GM18499 (cell line): ENCODE results near the gene SNX19.

ENCODE experiments used
- ATAC-seq: cut with Tn5 transposase; IDR thresholded peaks from one replicate; pipeline ENCODE4 v1.9.1; 2021; ENCODE audit warnings: moderate number of reproducible peaks; ENCODE audit not compliant: insufficient read depth, unreplicated experiment

The SNX19 gene

DNA sequence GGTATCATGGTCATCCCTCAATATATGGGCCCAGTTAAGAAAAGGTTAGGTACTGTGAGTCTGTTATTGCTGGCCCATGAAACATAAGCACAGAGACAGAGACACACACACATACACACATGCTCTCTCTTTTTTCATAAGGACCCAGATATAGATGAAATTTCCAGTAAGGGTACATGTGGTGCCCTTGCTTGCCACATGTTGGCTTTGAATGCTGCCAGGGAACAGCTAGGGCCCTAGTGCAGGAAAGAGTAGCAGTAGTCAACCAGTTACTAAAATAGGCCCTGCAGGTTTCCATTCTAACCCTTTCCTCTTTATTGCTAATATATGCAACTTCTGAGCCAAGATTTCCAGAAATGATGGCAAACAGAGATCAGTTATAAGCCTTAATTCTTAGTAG lies 9.1 kb downstream of the SNX19 start:
- no peak for ATAC-seq

- ATAC-seq = no peak
Observed at GRCh38 chr11:130906616-130907015, 9.7 kb downstream of the SNX19 start.

DNA sequence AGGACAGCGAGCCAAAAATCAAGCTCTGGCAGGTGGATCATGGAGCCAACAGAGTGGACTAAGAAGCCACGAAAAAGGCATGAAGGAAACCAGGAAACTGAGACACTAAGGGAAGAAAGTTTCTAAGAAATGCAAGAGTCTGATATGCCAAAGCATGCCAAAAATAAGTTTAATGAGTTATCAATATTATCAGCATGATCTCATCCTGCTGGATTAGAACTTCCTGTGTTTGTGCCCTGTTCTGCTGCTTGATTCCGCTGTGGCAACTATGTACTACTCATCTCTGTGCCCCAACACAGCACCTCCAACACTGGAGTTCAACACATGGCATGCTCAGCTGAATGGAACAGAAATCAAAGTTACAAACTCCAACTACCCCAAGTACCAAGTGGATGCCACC lies 10.8 kb downstream of the SNX19 start:
- ATAC-seq = no peak

DNA sequence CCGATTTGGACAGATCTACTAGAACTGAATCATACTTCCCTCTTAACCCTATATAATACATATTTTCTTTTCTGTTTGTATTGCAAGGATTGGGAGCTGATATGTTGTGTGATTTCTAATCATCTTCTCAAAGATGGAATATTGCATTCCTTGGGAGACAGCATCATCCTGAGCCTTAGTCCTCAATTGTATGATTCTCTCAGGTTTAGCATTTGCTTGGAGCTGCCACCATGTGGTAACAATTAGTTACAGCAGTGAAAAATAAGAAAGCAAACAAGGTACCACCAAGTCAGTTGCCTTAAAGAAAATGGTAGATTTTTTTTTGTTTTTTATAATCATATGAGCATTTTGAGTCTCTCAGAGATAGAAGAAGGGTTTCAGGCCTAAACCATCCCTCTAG lies 11.9 kb downstream of the SNX19 start:
- no peak for ATAC-seq

DNA sequence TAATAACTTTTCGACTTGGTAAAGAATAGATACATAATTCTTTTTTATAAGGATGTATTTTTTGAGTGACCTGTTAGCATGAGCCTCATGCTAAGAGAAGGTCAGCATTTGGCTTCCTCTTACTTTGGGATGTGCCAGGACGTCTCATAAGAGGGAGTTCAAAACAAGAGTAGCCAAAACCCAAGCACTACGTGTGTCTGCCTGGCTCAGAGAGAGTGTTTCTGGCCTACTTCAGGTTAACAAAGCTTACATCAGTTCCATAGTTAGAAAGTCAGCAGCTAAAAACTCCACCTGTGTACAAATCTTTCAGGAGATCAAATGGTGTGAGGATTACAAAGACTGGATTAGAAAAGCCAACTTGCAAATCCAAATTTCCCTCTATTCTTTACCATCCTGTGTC lies 13.9 kb downstream of the SNX19 start:
- no peak for ATAC-seq

DNA sequence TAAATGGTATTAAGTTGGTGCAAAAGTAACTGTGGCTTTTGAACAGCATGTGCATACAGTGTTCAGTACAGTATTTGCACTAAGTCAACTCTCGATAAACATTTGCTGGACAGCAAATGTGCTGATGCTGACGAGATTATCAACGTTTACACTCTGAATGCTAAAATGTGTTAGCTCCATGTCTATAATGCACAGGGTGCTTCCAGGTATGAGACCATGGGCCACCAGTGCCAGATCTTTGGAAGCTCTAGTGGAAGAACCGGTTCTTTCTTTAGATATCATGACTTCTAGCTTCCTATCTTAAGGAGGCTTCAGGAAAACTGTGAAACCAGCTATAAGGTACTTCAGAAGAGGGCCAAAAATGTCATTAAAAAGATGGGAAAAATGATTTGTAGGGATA lies 17.2 kb downstream of the SNX19 start:
- no peak for ATAC-seq

- no peak for ATAC-seq
Observed at GRCh38 chr11:130897262-130898182, 18.8 kb downstream of the SNX19 start.

DNA sequence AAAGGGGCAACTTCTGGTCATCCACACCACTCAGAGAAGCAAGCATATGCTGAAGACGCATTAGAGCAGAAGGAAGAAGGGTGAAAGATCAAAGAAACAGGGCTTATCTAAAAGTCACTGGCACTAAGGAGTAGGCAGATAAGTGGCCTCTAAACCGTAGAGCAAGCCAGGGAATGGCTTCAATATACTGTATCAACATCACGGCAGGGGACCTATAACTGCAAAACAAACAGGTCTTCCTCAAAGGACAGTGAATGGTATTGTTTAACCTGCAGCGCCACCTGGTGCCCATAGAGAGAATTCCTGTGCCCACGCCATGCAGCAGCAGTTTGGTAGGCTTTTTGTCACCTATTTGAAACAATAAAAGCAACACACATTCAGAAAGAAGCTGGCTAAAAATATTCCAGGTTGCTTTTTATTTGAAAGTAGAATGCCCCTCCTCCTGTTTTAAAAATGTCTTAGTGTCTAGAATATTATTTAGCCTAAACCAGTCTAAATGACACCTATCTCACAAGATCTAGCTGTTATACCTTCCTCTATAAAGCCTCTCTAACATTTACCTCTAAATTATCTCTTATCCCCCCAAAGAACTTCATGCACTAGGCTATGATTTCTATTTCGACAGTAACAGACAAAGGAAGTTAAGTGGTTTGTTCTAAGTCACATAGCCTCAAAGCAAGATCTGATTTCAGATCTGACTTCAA lies 21.8 kb downstream of the SNX19 start:
- ATAC-seq = peak; percentile 94

DNA sequence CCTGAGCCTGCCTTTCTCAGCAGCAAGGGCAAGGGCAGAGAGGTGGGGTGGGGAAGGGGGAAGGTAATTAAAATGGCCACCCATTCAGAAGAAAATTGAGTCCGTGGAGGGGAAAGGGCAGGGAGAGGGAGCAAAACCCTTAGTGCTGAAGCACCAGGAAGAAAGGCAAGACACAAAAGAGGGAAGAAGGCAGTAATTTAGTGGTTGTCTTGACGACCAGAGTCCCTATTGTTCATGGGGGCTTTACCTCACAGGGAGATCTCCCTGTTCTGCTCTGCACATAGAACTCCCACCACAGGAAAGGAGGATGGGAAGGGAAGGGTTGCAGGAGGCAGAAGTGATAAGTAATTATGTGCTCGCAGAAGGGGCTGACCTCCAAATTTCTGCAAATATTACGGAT lies 23.4 kb downstream of the SNX19 start:
- no peak for ATAC-seq

- ATAC-seq = no peak
Observed at GRCh38 chr11:130891326-130891725, 25.0 kb downstream of the SNX19 start.

- no peak for ATAC-seq
Observed at GRCh38 chr11:130890039-130890745, 26.1 kb downstream of the SNX19 start.

DNA sequence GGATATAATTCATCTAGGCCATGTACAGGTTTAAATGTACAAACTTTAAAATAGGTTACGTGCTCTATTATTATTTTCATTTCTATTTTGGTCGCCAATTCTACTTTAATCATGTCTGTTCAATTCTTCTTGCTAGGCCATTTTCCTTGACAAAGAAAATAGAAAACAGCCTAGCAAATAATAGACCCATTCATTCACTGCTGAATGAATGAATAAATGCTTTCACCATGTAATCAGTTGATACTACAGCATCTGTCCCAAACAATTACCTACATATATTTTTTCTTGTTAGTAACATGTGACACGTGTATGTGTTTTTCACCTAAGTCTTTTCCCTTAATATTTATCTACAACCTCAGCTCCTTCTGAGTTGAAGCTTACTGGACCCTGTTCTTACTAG lies 27.5 kb downstream of the SNX19 start:
- no peak for ATAC-seq

GRCh38 chr11:130886704-130887103 lies 29.6 kb downstream of the SNX19 start:
- ATAC-seq = no peak

GRCh38 chr11:130882138-130882551 lies 34.1 kb downstream of the SNX19 start:
- no peak for ATAC-seq

DNA sequence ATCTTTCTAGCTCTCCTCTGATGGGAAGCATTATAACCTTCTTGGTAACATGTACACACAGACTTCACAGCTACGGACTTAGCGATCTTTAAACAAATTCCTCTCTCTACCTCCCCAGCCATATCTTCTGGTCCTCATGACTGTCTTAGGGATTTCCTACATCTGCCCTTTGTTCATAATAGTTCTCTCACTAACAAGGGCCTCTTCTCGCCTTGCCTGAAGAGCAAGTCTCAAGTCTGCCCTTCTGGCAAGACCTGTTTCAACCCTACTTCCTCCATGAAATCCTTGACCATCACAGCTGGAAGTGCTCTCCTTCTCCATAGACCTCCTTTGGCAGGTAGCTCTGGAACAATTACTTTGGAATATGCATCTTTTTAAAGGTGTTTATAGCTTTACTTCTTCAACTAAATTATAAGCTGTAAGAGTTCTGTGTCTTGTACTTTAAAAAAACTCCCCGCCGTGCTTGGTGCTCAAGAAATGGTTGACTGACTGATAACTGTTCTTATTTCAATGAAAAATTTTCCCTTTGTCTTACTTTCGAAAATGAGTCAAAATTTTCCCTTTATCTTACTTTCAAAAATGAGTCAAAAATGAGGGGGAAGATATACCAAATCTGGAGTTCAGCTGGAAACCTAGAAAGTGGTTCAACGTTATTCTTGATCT lies 34.7 kb downstream of the SNX19 start:
- no peak for ATAC-seq

DNA sequence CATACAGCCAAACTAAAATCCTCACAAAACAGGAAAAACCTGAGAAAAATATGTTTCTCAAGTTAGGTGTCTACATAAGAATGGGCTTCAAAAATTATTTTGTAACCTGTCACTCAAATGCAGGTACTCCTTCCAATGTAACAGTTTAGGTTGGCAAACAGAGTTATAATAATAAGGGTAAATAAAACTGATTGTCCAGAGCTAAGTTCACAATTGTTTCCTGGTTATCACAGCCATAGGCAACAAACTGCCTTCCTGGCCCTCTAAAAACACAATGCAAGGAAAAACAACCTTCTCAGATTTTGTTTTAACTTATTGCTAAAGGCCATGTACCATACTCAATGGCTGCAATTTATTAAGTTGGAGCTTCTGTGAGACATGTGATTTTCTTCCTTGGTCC lies 36.4 kb downstream of the SNX19 start:
- no peak for ATAC-seq

- ATAC-seq = no peak
Observed at GRCh38 chr11:130876931-130877915, 39.1 kb downstream of the SNX19 start.

GRCh38 chr11:130876100-130876499 lies 40.2 kb downstream of the SNX19 start:
- no peak for ATAC-seq

DNA sequence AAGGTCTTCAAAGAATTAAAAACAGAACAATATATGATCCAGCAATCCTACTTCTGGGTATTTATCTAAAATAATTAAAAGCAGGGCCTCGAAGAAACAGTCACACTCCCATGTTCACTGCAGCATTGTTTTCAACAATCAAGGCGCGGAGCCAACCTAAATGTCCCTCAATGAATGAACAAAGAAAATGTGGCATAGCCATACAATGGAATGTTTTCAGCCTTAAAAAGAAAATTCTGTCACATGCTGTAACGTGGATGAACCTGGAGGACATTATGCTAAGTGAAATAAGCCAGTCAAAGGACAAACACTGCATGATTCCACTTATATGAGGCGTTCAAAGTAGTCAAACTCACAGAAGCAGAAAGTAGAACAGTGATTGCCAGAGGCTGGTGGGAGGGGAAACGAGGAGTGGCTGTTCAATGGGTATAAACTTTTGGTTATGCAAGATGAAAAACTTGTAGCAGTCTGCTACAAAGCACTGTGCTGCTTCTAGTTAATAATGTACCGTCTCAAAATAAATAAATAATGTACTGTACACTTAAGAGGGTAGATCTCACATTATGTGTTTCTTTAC lies 41.2 kb downstream of the SNX19 start:
- no peak for ATAC-seq
